ENCODE results near the gene HOMER2. TPM values are rescaled to one million over a fixed set of nuclear protein-coding genes. Genes with fewer than 3 reads are reported as not detected.

Gene HOMER2
- total and polyA plus RNA-seq, 2 of the 13 experiments (the other 11 are each of a cell fraction or from before 2014, with no cell fraction given): 12.9 to 14.1 TPM

- TF ChIP-seq ZNF407 (CRISPR knock-in tag; IDR thresholded peaks at IDR 0.05; ENCODE audit: not compliant biosample characterization): no peak
- TF ChIP-seq ZNF382 (CRISPR knock-in tag; IDR thresholded peaks at IDR 0.05; ENCODE audit: borderline replicate concordance): no peak
- no peak for TF ChIP-seq TEAD3 (CRISPR knock-in tag; optimal IDR thresholded peaks at IDR 0.05; ENCODE audit: borderline replicate concordance)
- no peak for TF ChIP-seq ZNF780A (CRISPR knock-in tag; IDR thresholded peaks at IDR 0.05)
These were observed 35.3 kb downstream of the HOMER2 start (continued) for GRCh38 chr15:82917249-82917648.
